Astrocyte (in vitro differentiated cells and primary cell): ENCODE data around the gene CBX7.

Source experiments
- CTCF ChIP-seq: IDR thresholded peaks from 2 replicates; pipeline ENCODE4 v1.5.1; 2011; ENCODE audit warnings: low read depth, mild to moderate bottlenecking, inconsistent platforms, low read length, moderate library complexity; ENCODE audit not compliant: insufficient read depth
- EZH2 ChIP-seq: IDR thresholded peaks from 2 replicates; pipeline ENCODE4 v1.6.1; 2012; ENCODE audit warnings: mild to moderate bottlenecking, low read length, inconsistent platforms; ENCODE audit not compliant: insufficient read depth

GRCh38 chr22:39098576-39098975, 53.9 kb downstream of the CBX7 start:
- TF ChIP-seq EZH2, result no peak
- no peak for TF ChIP-seq CTCF
